CD14-positive monocyte (primary cell): ENCODE results near the gene SMAD3. TPM values are rescaled to one million over a fixed set of nuclear protein-coding genes. Genes with fewer than 3 reads are reported as not detected.

Experiments used
- DNase-seq, 3 donors: peaks; one replicate each; pipeline ENCODE4 v3.0.0-alpha.2; 2011 to 2022
- H2AFZ ChIP-seq: 2 replicates; pipeline ENCODE4 v1.6.0; 2012; ENCODE audit warnings: mild to moderate bottlenecking, low read depth, low read length, inconsistent platforms; ENCODE audit not compliant: insufficient read depth, poor library complexity, severe bottlenecking
- H3K27ac ChIP-seq, 2 donors: 1 replicate in 1 of 2; 2 replicates in 1 of 2; pipeline ENCODE4 v1.5.1; 2012 to 2013; ENCODE audit warnings: low read length in 2 of 2, control low read depth in 1 of 2, inconsistent platforms in 1 of 2, low read depth in 1 of 2, mild to moderate bottlenecking in 1 of 2
- H3K27me3 ChIP-seq, 2 donors: one replicate each; pipeline versions ENCODE4 v1.6.0 to v1.6.1; 2011 to 2013; ENCODE audit warnings: low read length in 2 of 2; ENCODE audit not compliant: control insufficient read depth in 2 of 2, insufficient read depth in 2 of 2
- H3K36me3 ChIP-seq, 2 donors: replicated peaks in 1 of 2; 1 replicate in 1 of 2; 2 replicates in 1 of 2; pipeline versions ENCODE4 v1.5.1 to v1.6.1; 2012 to 2013; ENCODE audit warnings: low read length in 2 of 2, control low read depth in 1 of 2, inconsistent platforms in 1 of 2, mild to moderate bottlenecking in 1 of 2; ENCODE audit not compliant: insufficient read depth in 2 of 2, control insufficient read depth in 1 of 2
- H3K4me1 ChIP-seq, 2 donors: 1 replicate in 1 of 2; 2 replicates in 1 of 2; pipeline versions ENCODE4 v1.5.1 to v1.6.1; 2012 to 2013; ENCODE audit warnings: low read length in 2 of 2, control low read depth in 1 of 2, inconsistent platforms in 1 of 2, mild to moderate bottlenecking in 1 of 2, moderate library complexity in 1 of 2; ENCODE audit not compliant: insufficient read depth in 2 of 2, control insufficient read depth in 1 of 2
- H3K4me2 ChIP-seq: replicated peaks from 2 replicates; pipeline ENCODE3; 2012; ENCODE audit warnings: low read length, moderate library complexity, mild to moderate bottlenecking; ENCODE audit not compliant: poor library complexity, severe bottlenecking; ENCODE audit errors: extremely low read depth
- H3K4me3 ChIP-seq, 3 experiments: fragments of 200-600 bp in 1 of 3; sonication (generic) in 1 of 3; replicated peaks in 1 of 3; 1 replicate in 2 of 3; 2 replicates in 1 of 3; pipeline ENCODE4 v1.5.1; 2011 to 2013; ENCODE audit warnings: low read length in 3 of 3, mild to moderate bottlenecking in 3 of 3, control low read depth in 2 of 3, low read depth in 2 of 3, inconsistent platforms in 1 of 3, moderate library complexity in 1 of 3
- H3K79me2 ChIP-seq: 2 replicates; pipeline ENCODE4 v1.6.0; 2012; ENCODE audit warnings: mild to moderate bottlenecking, control low read depth, inconsistent platforms, low read length, moderate library complexity; ENCODE audit not compliant: insufficient read depth
- H3K9ac ChIP-seq: 2 replicates; pipeline ENCODE4 v1.6.0; 2017; ENCODE audit warnings: low read length, mild to moderate bottlenecking; ENCODE audit not compliant: insufficient read depth, poor library complexity, severe bottlenecking
- H3K9me3 ChIP-seq, 2 donors: replicated peaks in 1 of 2; 1 replicate in 1 of 2; 2 replicates in 1 of 2; pipeline versions ENCODE4 v1.5.1 to v1.6.1; 2012 to 2013; ENCODE audit warnings: low read length in 2 of 2, control low read depth in 1 of 2; ENCODE audit not compliant: control insufficient read depth in 1 of 2, insufficient read depth in 1 of 2
- H4K20me1 ChIP-seq: 2 replicates; pipeline ENCODE4 v1.6.0; 2012; ENCODE audit warnings: mild to moderate bottlenecking, low read length, control low read depth, moderate library complexity; ENCODE audit not compliant: insufficient read depth
- H3K27ac Mint-ChIP-seq, 7 donors: one replicate each; pipeline ENCODE4 v1.8.0; 2020; ENCODE audit warnings: mild to moderate bottlenecking in 7 of 7, mixed read lengths in 7 of 7, moderate library complexity in 6 of 7, inconsistent platforms in 2 of 7
- H3K27me3 Mint-ChIP-seq, 3 donors: one replicate each; pipeline ENCODE4 v1.8.0; 2021 to 2022; ENCODE audit warnings: low read depth in 3 of 3, mild to moderate bottlenecking in 3 of 3, mixed read lengths in 3 of 3, moderate library complexity in 3 of 3, inconsistent platforms in 1 of 3
- H3K36me3 Mint-ChIP-seq, 2 donors: one replicate each; pipeline ENCODE4 v1.8.0; 2020; ENCODE audit warnings: mixed read lengths in 2 of 2, inconsistent platforms in 1 of 2, mild to moderate bottlenecking in 1 of 2
- H3K4me1 Mint-ChIP-seq: one replicate; pipeline ENCODE4 v1.8.0; 2020; ENCODE audit warnings: mild to moderate bottlenecking, mixed read lengths
- H3K4me3 Mint-ChIP-seq, 2 donors: one replicate each; pipeline ENCODE4 v1.8.0; 2020; ENCODE audit warnings: mild to moderate bottlenecking in 2 of 2, mixed read lengths in 2 of 2, moderate library complexity in 1 of 2
- H3K9me3 Mint-ChIP-seq, 7 donors: one replicate each; pipeline ENCODE4 v1.8.0; 2020 to 2022; ENCODE audit warnings: mixed read lengths in 7 of 7, mild to moderate bottlenecking in 6 of 7, moderate library complexity in 6 of 7, inconsistent platforms in 2 of 7
- WGBS: methylation state at CpG from one replicate; pipeline ENCODE4 v1.1.5; 2013; ENCODE audit warnings: missing lambda C conversion rate; ENCODE audit not compliant: insufficient coverage; 5-methylcytosine and 5-hydroxymethylcytosine counted together
- intact Hi-C, 2 donors: fragments of 100-400 bp; cut with micrococcal nuclease; formaldehyde crosslinking; loops; one replicate each; pipeline versions ENCODE4 v1.15.0 to v1.15.1; 2023
- polyA plus RNA-seq, 3 donors: library from polyadenylated mRNA; depleted of rRNA in 1 of 3; unstranded in 2 of 3; stranded (reverse) in 1 of 3; fragments of 300-500 nt in 2 of 3; fragments of >200 nt in 1 of 3; fragmentation: Illumina TruSeq in 2 of 3; gene quantifications; 1 replicate in 2 of 3; 2 replicates in 1 of 3; pipeline ENCODE4 v1.2.3, GENCODE V29; 2012 to 2021
- TF ChIP-seq, protein P1 (sequence below): fragments of 200-600 bp; IDR thresholded peaks from one replicate; pipeline ENCODE4 v1.8.0; 2022; ENCODE audit warnings: antibody characterized with exemption, mild to moderate bottlenecking

Gene SMAD3
- polyA plus RNA-seq, 3 donors, result 4.4 to 41.7 (median 5.4) TPM

DNA sequence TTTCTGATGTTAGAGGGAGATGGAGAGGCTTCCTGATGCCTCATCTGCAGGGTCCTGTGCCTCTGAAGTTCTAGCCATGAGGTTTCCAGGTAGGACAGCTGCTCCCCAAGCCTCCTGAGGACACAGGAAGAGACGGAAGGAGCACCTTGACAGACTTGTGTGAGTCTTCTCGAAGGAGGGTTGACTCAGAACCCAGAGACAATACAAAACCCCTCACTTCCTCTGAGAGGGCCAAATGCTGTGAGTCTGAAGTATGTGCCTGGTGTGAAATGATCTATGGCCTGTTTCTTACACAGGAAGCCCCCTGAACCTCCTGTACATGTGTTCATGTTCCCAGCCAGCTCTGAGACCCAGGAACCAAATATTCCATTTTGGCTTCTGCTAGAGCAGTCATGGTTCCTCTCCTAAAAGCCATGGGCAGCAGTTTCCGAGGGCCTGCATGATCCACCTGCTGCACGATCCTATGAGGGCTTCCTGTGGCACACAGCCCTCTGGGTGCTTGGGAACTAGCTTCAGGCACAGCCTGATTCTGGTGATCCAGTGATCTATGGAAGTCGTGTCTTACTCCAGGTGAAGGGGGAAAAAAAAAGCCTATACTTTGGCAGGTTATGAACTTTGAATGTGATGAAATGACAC, 126.9 kb downstream of the SMAD3 start:
- Mint-ChIP-seq H3K9me3 (no peaks in the 10 kb centered on the region), H3K27me3 (peaks cover 0 to 2% (median 0%) of the 10 kb centered on the region in 3 donors), H3K27ac (peak overlapping the region in 3 of 7 donors; percentile 26 to 65 (median 36)), H3K36me3 (peaks cover 78 to 80% of the 10 kb centered on the region in 2 donors), H3K4me3 (no peak overlapping the region), H3K4me1 (no peaks in the 10 kb centered on the region)
- TF ChIP-seq, protein P1, sequence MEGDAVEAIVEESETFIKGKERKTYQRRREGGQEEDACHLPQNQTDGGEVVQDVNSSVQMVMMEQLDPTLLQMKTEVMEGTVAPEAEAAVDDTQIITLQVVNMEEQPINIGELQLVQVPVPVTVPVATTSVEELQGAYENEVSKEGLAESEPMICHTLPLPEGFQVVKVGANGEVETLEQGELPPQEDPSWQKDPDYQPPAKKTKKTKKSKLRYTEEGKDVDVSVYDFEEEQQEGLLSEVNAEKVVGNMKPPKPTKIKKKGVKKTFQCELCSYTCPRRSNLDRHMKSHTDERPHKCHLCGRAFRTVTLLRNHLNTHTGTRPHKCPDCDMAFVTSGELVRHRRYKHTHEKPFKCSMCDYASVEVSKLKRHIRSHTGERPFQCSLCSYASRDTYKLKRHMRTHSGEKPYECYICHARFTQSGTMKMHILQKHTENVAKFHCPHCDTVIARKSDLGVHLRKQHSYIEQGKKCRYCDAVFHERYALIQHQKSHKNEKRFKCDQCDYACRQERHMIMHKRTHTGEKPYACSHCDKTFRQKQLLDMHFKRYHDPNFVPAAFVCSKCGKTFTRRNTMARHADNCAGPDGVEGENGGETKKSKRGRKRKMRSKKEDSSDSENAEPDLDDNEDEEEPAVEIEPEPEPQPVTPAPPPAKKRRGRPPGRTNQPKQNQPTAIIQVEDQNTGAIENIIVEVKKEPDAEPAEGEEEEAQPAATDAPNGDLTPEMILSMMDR, result no peak
- peaks cover 66 to 85% of the 10 kb centered on the region in 2 donors for H3K36me3 ChIP-seq
- no peak overlapping the region for H3K4me3 ChIP-seq
- H3K9ac ChIP-seq, result no peak overlapping the region
- H3K79me2 ChIP-seq, result no peaks in the 10 kb centered on the region
- H4K20me1 ChIP-seq, result no peaks in the 10 kb centered on the region
- H3K9me3 ChIP-seq, result no peaks in the 10 kb centered on the region
- 100% methylated on average over 3 of the region's 5 CpGs for WGBS
- no peak overlapping the region for H2AFZ ChIP-seq
- H3K27me3 ChIP-seq, result no peaks in the 10 kb centered on the region
- H3K4me1 ChIP-seq, result no peaks in the 10 kb centered on the region
- intact Hi-C loops, result no loop called here
- no peak overlapping the region for H3K4me2 ChIP-seq
- DNase-seq, result peak in 1 of 3 donors; percentile 3
- H3K27ac ChIP-seq, result peak overlapping the region in 1 of 2 donors; percentile 12

GRCh38 chr15:67193223-67193990, 128.0 kb downstream of the SMAD3 start:
- Mint-ChIP-seq H3K4me3 (no peak overlapping the region), H3K36me3 (peaks cover 72 to 76% of the 10 kb centered on the region in 2 donors), H3K27ac (peak overlapping the region in 1 of 7 donors; percentile 48), H3K4me1 (peaks cover 4% of the 10 kb centered on the region), H3K9me3 (no peaks in the 10 kb centered on the region), H3K27me3 (peaks cover 0 to 2% (median 0%) of the 10 kb centered on the region in 3 donors)
- WGBS, result 94% methylated on average over 11 of the region's 12 CpGs
- DNase-seq, result peak in 1 of 3 donors; percentile 3
- TF ChIP-seq, protein P1, result no peak
- peaks cover 58 to 74% of the 10 kb centered on the region in 2 donors for H3K36me3 ChIP-seq
- no peaks in the 10 kb centered on the region for H3K79me2 ChIP-seq
- peak overlapping the region in 1 of 2 donors; percentile 29 for H3K27ac ChIP-seq
- H3K9ac ChIP-seq, result no peak overlapping the region
- no peaks in the 10 kb centered on the region for H4K20me1 ChIP-seq
- H3K9me3 ChIP-seq, result no peaks in the 10 kb centered on the region
- H3K4me2 ChIP-seq, result no peak overlapping the region
- no peak overlapping the region for H2AFZ ChIP-seq
- intact Hi-C loops, result no loop called here
- H3K4me3 ChIP-seq, result no peak overlapping the region
- H3K27me3 ChIP-seq, result no peaks in the 10 kb centered on the region
- H3K4me1 ChIP-seq, result no peaks in the 10 kb centered on the region
